ENCODE data around the gene ARMC7. TPM values are rescaled to one million over a fixed set of nuclear protein-coding genes. Genes with fewer than 3 reads are reported as not detected.

The ARMC7 gene
- total RNA-seq, 1 experiment from 2014 or later = 43.2 TPM

- H3K79me2 ChIP-seq (ENCODE audit: insufficient read depth, low read length) = peaks cover 3% of the 10 kb centered on the region
- peaks cover 2 to 15% of the 10 kb centered on the region in 2 experiments for H3K36me3 ChIP-seq (ENCODE audit: control insufficient read depth in 1 of 2, insufficient read depth in 2 of 2, low read length in 2 of 2)
- ChIA-PET RAD21 (ENCODE audit: low non-redundant PET in 1 of 2, low total read pairs in 2 of 2, uncharacterized antibody in 2 of 2, unreplicated experiment in 2 of 2) (interaction anchor here (0.8 to 1.8 kb wide), 5 partner anchors 8 to 51 kb away, joined by 3 to 9 read pairs (median 5); no protein-coding TSS in a partner anchor), CTCF (interaction anchor here (0.7 to 4.0 kb wide), 17 partner anchors 9 to 165 kb away, joined by 3 to 24 read pairs (median 5); partner anchors contain the start of genes MIF4GD and SLC16A5), POLR2A (interaction anchor here (0.5 to 1.8 kb wide), 7 partner anchors 9 to 235 kb away, joined by 3 to 5 read pairs (median 3); partner anchors contain the start of genes NUP85 and SLC16A5)
- H3K4me3 ChIP-seq (replicated peaks in 1 of 2; ENCODE audit: low read depth in 1 of 2, low read length in 2 of 2) = no peak overlapping the region
- TF ChIP-seq YY1 (IDR thresholded peaks at IDR 0.05; ENCODE audit: extremely low read depth, insufficient replicate concordance, low read depth, low read length) (no peak), JUND (IDR thresholded peaks at IDR 0.05) (no peak), MAX (IDR thresholded peaks at IDR 0.05) (peak; percentile 49; the same call in 1 of the 2 replicates), CTCF (IDR thresholded peaks at IDR 0.05 in 2 of 3, conservative IDR thresholded peaks at IDR 0.05 in 1 of 3; ENCODE audit: borderline replicate concordance in 1 of 3, insufficient read depth in 1 of 3, low read depth in 2 of 3, low read length in 2 of 3) (peak; percentile 95 to 98 (median 96)), RAD21 (IDR thresholded peaks at IDR 0.05; ENCODE audit: low read depth) (peak; percentile 81)
- no peak overlapping the region for H2AFZ ChIP-seq (ENCODE audit: low read depth, low read length, poor library complexity, severe bottlenecking)
- H3K9me3 ChIP-seq (ENCODE audit: control insufficient read depth in 1 of 2, insufficient read depth in 1 of 2, low read depth in 1 of 2, low read length in 2 of 2) = no peaks in the 10 kb centered on the region
- intact Hi-C loops (cut with micrococcal nuclease) = loop anchor here (5.0 to 10.0 kb wide), 2 partner anchors 33 to 51 kb away; no protein-coding TSS in a partner anchor
- no peaks in the 10 kb centered on the region for H3K27me3 ChIP-seq (ENCODE audit: insufficient read depth, low read length)
- no peaks in the 10 kb centered on the region for H4K20me1 ChIP-seq (ENCODE audit: insufficient read depth)
- peaks cover 18 to 23% of the 10 kb centered on the region in 2 experiments for H3K4me1 ChIP-seq (ENCODE audit: control insufficient read depth in 1 of 2, insufficient read depth in 2 of 2, low read length in 2 of 2)
- ATAC-seq (peak; percentile 74), DNase-seq (ENCODE audit: low read depth, low spot score) (no peak)
- H3K27ac ChIP-seq (ENCODE audit: low read depth, low read length) = peak overlapping the region; percentile 34; the same call in 1 of the 2 replicates
- no peak overlapping the region for H3K9ac ChIP-seq (ENCODE audit: low read length)
- H3K9me2 ChIP-seq (ENCODE audit: insufficient read depth) = no peaks in the 10 kb centered on the region
- TSS peak; percentile 14 for BruUV-seq (replicated peaks)
- no peak overlapping the region for H3K4me2 ChIP-seq (ENCODE audit: low read length)
Measured at GRCh38 chr17:75105126-75106080, 4.4 kb upstream of the ARMC7 start.

Data from HCT116 (cell line).